Right lobe of liver (tissue), 6 donors: Measurements from ENCODE around the gene UNC5C. TPM values are rescaled to one million over a fixed set of nuclear protein-coding genes. Genes with fewer than 3 reads are reported as not detected.

Source experiments
- ATAC-seq, 4 donors: fragments of 200-7000 bp; cut with Tn5 transposase; one replicate each; pipeline ENCODE4 v1.9.1; 2020; ENCODE audit warnings: mild to moderate bottlenecking in 4 of 4, moderate library complexity in 4 of 4
- DNase-seq, 3 donors: peaks; one replicate each; pipeline ENCODE4 v3.0.0-alpha.2; 2020
- H3K27ac ChIP-seq, 3 donors: fragments of 200-600 bp; one replicate each; pipeline ENCODE4 v1.8.0; 2022
- H3K27me3 ChIP-seq, 2 donors: fragments of 200-600 bp; one replicate each; pipeline ENCODE4 v1.8.0; 2022
- H3K36me3 ChIP-seq, 4 donors: fragments of 200-600 bp; sonication (generic) in 1 of 4; one replicate each; pipeline versions ENCODE4 v1.5.1 to v1.8.0; 2017 to 2022; ENCODE audit warnings: control low read depth in 1 of 4
- H3K4me1 ChIP-seq, 4 donors: fragments of 200-600 bp; sonication (generic) in 1 of 4; one replicate each; pipeline versions ENCODE4 v1.5.1 to v1.8.0; 2017 to 2022; ENCODE audit warnings: control low read depth in 1 of 4
- H3K4me3 ChIP-seq, 3 donors: fragments of 200-600 bp; one replicate each; pipeline ENCODE4 v1.8.0; 2022
- H3K9me3 ChIP-seq, 4 donors: fragments of 200-600 bp; sonication (generic) in 1 of 4; one replicate each; pipeline versions ENCODE4 v1.5.1 to v1.8.0; 2017 to 2022; ENCODE audit warnings: control low read depth in 1 of 4
- POLR2A ChIP-seq: fragments of 450-650 bp; IDR thresholded peaks from one replicate; pipeline ENCODE4 v1.6.1; 2017; ENCODE audit warnings: antibody characterized with exemption, mild to moderate bottlenecking
- WGBS: methylation state at CpG from one replicate; pipeline ENCODE4 v1.1.6; 2018; ENCODE audit warnings: low coverage, low lambda C conversion rate; ENCODE audit not compliant: insufficient coverage; ENCODE audit errors: missing lambda C conversion rate; 5-methylcytosine and 5-hydroxymethylcytosine counted together
- intact Hi-C, 2 donors: fragments of 100-400 bp; cut with DNase I; formaldehyde crosslinking; loops; one replicate each; pipeline versions ENCODE4 v1.11.2 to v1.14.1; 2022
- total RNA-seq, 6 experiments: library from RNA; depleted of rRNA in 2 of 6; stranded (reverse); fragments of >200 nt in 2 of 6; fragmentation: NEBNext Ultra II Directional in 3 of 6; extraction: Animal tissue kit (Norgen Biotek cat#: 25700) in 3 of 6; gene quantifications; one replicate each; pipeline versions ENCODE4 v1.1.0 to v1.2.4, GENCODE V29; 2016 to 2023
- TF ChIP-seq, protein P1 (sequence below), 4 donors: fragments of 200-600 bp in 3 of 4; fragments of 450-650 bp in 1 of 4; IDR thresholded peaks; one replicate each; pipeline versions ENCODE4 v1.5.1 to v1.8.0; 2016 to 2022; ENCODE audit warnings: antibody characterized with exemption in 4 of 4, mild to moderate bottlenecking in 2 of 4
- donor health status: DM: no; HTN: yes; CAD: no.
- donor health status: DM: no; HTN: no; CAD: no.
- donor health status: DM: no; HTN: no; CAD: no.
- donor health status: DM: no; HTN: yes; CAD: no.
- donor health status: DM: no; HTN: yes; CAD: no.

UNC5C gene
- total RNA-seq, 6 experiments from 2014 or later = 0.50 to 0.71 (median 0.63) TPM

DNA sequence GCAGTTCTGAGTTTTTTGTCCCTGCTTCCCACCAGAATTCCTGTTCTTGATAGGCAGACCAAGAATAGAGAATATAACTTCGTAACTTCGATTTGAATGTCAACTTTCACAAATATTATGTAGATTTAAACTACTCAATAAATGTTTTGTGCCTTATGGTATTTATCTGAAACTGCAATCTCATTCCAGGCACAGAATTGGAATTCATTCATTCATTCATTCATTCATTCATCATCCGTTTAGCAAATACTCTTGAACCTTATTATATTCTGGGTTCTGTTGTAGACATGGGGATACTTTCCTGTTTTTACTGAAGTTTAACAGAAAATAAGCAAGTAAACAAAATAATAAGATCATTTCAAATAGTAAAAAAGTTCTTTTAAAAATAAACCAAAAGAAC is 324.4 kb downstream of the UNC5C start:
- Histone ChIP-seq H3K9me3 (no peaks in the 10 kb centered on the region), H3K4me3 (no peak overlapping the region), H3K27me3 (no peaks in the 10 kb centered on the region), H3K27ac (no peak overlapping the region), H3K36me3 (no peaks in the 10 kb centered on the region), H3K4me1 (no peaks in the 10 kb centered on the region)
- DNase-seq (no peak), ATAC-seq (no peak)
- TF ChIP-seq, protein P1, sequence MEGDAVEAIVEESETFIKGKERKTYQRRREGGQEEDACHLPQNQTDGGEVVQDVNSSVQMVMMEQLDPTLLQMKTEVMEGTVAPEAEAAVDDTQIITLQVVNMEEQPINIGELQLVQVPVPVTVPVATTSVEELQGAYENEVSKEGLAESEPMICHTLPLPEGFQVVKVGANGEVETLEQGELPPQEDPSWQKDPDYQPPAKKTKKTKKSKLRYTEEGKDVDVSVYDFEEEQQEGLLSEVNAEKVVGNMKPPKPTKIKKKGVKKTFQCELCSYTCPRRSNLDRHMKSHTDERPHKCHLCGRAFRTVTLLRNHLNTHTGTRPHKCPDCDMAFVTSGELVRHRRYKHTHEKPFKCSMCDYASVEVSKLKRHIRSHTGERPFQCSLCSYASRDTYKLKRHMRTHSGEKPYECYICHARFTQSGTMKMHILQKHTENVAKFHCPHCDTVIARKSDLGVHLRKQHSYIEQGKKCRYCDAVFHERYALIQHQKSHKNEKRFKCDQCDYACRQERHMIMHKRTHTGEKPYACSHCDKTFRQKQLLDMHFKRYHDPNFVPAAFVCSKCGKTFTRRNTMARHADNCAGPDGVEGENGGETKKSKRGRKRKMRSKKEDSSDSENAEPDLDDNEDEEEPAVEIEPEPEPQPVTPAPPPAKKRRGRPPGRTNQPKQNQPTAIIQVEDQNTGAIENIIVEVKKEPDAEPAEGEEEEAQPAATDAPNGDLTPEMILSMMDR (IDR thresholded peaks at IDR 0.05) = no peak
- TF ChIP-seq POLR2A = no peak
- WGBS = 72% methylated on average over 3 of the region's 3 CpGs
- intact Hi-C loops = no loop called here

DNA sequence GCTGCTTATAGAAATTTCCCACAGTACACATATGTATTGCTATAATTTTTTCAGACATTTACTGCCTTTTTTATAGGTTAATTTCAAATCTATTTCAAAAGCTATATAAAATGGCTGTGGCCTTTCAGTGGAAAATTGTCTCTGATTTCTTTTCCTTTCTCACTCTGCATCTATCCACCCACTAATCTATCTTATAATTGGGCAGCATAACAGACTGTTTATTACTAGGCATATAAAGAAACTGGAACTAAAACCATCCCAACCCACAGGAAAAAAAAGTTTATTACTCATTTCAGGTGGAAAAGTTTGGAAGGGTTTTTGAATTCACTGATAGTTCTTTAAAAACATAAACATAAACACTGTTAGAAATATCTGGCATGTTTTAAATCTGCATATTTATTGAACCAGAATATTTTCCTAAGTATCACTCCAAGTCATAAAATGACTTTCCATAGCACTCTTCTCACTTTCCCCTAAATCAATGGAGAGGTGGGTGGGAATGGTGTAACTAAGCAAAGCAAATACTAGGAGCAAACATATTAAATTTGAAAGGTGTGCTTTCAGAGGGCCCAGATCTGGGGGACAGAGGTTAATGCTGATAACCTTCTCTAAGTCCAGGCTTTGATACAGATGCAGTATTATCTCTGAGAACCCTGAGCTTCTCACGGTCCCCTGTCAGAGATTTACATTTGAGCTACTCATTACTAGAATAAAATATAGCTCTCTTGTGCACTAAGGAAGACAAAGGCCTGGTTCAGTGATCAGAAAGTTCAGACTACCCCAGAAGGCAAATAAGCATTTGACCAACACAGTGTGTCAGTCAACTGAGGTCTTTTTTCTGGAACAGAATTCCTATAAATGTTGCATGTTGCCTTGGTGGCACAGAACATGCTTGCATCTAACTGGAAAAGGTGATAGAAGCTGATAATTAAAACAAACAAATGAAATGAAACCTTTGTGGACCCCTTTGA is 328.3 kb downstream of the UNC5C start:
- intact Hi-C loops = no loop called here
- Histone ChIP-seq H3K9me3 (no peaks in the 10 kb centered on the region), H3K27ac (no peak overlapping the region), H3K4me3 (no peak overlapping the region), H3K27me3 (no peaks in the 10 kb centered on the region), H3K36me3 (no peaks in the 10 kb centered on the region), H3K4me1 (no peaks in the 10 kb centered on the region)
- no peak for DNase-seq
- ATAC-seq = no peak
- WGBS = 18% methylated on average over 1 of the region's 1 CpG
- TF ChIP-seq, protein P1 (IDR thresholded peaks at IDR 0.05) = no peak
- no peak for TF ChIP-seq POLR2A

DNA sequence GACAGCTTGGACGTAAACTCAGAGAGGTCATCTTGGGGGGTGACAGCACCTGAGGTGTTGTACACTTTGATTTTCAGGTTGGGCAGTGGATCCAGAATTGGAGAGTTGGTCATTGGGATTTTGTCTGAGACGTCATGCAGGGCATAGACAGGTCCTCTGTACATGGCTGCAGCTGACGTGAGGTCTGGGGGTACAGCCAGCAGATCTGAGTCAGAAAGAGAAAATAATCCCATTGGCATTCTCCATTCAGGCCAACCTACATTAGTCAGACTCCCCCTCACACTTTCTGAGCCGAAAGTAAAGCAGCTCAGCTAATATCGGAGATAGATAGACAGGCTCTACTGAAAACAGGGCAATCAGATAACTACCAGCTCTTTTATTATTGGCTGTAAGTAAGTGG is 329.7 kb downstream of the UNC5C start:
- 67% methylated on average over 3 of the region's 5 CpGs for WGBS
- H3K27ac ChIP-seq = no peak overlapping the region
- DNase-seq (no peak), ATAC-seq (no peak)
- no peaks in the 10 kb centered on the region for H3K36me3 ChIP-seq
- intact Hi-C loops = no loop called here
- no peaks in the 10 kb centered on the region for H3K4me1 ChIP-seq
- H3K9me3 ChIP-seq = no peaks in the 10 kb centered on the region
- TF ChIP-seq, protein P1 (IDR thresholded peaks at IDR 0.05) = no peak
- no peak for TF ChIP-seq POLR2A
- no peak overlapping the region for H3K4me3 ChIP-seq
- H3K27me3 ChIP-seq = no peaks in the 10 kb centered on the region

DNA sequence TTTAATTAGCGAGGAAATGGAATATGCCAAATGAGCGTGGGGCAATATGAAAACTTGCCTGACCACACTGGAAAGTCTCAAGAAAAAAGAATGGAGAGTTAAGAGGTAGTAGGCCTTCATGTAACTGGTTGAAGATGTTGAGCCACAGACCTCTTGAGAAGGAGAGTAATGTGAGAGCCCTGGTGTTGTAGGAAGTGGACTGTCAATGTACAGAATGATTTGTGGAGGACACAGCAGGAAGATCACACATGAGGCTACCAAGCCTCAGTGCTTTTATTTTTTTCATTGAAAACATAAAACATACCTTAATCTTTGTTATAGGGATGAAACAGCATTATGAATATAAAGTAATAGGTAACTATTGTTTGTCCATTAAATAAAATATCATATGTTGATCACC is 331.6 kb downstream of the UNC5C start:
- DNase-seq (no peak), ATAC-seq (no peak)
- Histone ChIP-seq H3K4me3 (no peak overlapping the region), H3K4me1 (no peaks in the 10 kb centered on the region), H3K9me3 (no peaks in the 10 kb centered on the region), H3K36me3 (no peaks in the 10 kb centered on the region), H3K27me3 (no peaks in the 10 kb centered on the region), H3K27ac (no peak overlapping the region)
- TF ChIP-seq POLR2A = no peak
- TF ChIP-seq, protein P1 (IDR thresholded peaks at IDR 0.05) = no peak
- intact Hi-C loops = no loop called here
- 65% methylated on average over 2 of the region's 2 CpGs for WGBS
